HS-5 (cell line): Measurements from ENCODE around the gene SCD.
"Not testable (repeated sequence)": the region's sequence is repeated elsewhere in the genome, so short reads cannot be mapped to it uniquely, and the experiment has no call there.

Experiments
- DNase-seq: peaks from one replicate; pipeline ENCODE4 v3.0.0-alpha.2; 2012; ENCODE audit warnings: low read depth

Gene SCD

DNA sequence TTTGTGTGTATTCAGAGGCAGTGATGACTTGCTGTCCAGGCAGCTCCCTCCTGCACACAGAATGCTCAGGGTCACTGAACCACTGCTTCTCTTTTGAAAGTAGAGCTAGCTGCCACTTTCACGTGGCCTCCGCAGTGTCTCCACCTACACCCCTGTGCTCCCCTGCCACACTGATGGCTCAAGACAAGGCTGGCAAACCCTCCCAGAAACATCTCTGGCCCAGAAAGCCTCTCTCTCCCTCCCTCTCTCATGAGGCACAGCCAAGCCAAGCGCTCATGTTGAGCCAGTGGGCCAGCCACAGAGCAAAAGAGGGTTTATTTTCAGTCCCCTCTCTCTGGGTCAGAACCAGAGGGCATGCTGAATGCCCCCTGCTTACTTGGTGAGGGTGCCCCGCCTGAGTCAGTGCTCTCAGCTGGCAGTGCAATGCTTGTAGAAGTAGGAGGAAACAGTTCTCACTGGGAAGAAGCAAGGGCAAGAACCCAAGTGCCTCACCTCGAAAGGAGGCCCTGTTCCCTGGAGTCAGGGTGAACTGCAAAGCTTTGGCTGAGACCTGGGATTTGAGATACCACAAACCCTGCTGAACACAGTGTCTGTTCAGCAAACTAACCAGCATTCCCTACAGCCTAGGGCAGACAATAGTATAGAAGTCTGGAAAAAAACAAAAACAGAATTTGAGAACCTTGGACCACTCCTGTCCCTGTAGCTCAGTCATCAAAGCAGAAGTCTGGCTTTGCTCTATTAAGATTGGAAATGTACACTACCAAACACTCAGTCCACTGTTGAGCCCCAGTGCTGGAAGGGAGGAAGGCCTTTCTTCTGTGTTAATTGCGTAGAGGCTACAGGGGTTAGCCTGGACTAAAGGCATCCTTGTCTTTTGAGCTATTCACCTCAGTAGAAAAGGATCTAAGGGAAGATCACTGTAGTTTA is 15.8 kb downstream of the SCD start:
- DNase-seq, result no peak

DNA sequence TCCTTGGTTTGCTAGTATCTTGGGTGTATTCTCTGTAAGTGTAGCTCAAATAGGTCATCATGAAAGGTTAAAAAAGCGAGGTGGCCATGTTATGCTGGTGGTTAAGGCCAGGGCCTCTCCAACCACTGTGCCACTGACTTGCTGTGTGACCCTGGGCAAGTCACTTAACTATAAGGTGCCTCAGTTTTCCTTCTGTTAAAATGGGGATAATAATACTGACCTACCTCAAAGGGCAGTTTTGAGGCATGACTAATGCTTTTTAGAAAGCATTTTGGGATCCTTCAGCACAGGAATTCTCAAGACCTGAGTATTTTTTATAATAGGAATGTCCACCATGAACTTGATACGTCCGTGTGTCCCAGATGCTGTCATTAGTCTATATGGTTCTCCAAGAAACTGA is 17.1 kb downstream of the SCD start:
- DNase-seq, result no peak

DNA sequence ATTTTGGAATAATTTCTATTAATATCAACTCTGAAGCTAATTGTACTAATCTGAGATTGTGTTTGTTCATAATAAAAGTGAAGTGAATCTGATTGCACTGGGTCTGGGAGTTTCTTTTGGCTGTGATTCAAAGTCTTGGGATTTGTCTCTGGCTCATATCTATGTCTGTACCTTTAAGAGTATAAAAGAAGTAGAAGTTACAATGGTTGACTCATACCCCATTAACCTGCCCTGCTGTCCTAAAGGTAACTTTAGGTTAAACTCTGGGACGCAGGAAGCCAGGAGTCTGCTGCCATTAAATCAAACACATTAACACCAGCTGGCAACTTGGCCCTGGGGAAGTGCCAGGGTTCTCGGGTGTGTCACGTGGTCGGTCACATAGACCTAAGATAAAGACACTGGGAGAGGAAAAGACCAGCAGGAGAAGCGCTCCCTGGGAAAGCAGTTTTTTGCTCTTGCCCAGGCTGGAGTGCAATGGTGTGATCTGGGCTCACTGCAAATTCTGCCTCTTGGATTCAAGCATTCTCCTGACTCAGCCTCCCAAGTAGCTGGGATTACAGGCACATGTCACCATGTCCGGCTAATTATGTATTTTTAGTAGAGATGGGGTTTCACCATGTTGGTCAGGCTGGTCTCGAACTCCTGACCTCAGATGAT is 17.8 kb downstream of the SCD start:
- no peak for DNase-seq

GRCh38 chr10:100368721-100369120 is 21.7 kb downstream of the SCD start:
- DNase-seq, result no peak

- DNase-seq, result no peak
These were observed 23.9 kb downstream of the SCD start for GRCh38 chr10:100370714-100371481.

GRCh38 chr10:100371482-100372027 is 24.5 kb downstream of the SCD start:
- DNase-seq, result no peak

DNA sequence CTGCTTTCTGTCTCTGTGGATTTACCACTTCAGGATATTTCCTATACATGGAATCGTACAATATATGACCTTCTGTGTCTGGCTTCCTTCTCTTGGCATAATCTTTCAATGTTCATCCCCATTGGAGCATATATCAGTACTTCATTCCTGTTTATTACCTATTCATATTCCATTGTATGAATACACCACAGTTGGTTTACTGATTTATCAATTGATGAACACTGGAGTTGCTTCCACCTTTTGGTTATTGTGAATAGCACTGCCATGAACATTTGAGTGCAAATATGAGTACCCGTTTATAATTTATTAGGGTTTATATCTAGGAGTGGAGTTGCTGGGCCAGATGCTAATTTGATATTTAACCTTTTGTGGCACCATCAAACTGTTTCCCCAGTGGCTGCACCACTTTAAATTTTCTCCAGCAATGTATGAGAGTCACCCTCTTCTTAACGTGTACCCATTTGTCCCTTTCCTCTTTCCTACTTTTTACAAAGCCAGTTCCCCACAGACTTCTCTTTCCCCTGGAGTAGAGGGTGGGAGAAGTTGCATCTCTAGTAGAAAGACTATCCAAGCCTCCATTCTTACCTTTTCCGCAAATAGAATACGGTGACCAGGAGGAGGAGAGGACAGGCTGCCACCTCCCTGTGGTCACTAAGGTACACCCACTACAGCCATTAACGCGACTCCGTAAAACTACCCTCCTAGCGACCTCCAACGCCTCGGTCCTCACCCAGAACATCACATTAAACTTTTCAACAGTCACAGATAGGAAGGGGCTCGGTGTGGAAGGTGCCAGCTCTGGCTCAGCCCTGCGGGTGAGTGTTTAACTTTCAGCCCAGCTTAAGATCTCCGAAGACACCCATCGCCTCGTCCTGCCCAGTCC is 25.6 kb downstream of the SCD start:
- DNase-seq, result no peak

DNA sequence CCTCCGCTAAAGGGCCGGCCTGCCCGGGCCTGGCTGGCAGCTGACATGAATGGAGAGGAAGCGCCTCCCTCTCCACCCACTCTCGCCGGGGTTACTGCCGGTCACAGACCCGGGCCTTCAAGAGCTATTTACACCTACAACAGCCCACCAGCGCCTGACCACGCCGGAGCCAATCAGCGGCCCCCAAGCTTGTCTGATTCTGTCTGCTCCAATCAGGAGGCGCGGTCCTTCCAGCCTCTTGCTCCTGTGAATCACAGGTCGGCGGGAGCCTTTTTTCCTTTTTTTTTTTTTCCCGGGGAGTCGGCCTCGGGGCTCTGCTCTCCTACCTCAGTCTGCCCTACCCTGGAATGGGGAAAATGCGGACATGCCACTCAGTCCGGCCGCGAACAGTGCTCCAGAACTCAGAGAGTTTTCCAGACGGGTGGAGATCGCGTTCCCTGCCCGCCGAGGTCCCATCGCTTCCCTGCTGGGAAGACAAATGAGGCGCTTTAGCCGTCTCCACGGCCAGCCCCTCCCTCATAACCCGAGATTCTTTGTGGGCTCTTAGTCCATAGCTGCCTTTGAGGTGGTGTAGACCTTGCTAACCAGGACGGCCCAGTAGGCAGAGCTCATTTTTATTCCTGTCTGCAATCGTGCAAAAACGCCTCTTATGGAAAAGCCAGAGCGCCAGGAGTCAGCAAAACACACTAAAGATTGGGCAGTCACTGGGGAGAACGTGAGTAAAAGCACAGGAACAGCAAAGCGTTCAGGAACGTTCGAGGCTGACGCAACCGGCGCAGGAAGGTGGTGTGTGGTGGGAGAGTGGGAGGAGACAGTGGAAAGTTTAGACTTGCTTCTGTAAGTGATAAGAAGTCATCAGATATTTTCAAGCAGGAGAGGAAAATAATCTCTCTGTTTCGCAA is 26.5 kb downstream of the SCD start:
- peak; percentile 95 for DNase-seq

- no peak for DNase-seq
These were observed 27.2 kb downstream of the SCD start for GRCh38 chr10:100374200-100374655.

- not testable (repeated sequence) for DNase-seq
These were observed 27.8 kb downstream of the SCD start for GRCh38 chr10:100374677-100375353.

GRCh38 chr10:100376656-100377055 is 29.6 kb downstream of the SCD start:
- not testable (repeated sequence) for DNase-seq

DNA sequence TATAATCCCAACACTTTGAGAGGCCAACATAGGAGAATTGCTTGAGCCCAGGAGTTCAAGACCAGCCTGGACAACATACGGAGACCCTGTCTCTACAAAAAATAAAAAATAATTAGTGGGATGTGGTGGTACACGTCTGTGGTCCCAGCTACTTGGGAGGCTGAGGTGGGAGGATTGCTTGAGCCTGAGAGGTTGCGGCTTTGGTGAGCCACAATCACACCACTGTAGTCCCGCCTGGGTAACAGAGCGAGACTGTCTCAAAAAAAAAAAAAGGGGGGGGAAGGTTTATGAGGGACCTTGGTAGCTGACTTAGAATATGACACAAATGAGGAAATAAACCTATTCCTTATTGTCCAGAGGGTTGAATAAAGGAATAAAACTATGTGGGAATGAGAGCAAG is 30.8 kb downstream of the SCD start:
- DNase-seq, result no peak

DNA sequence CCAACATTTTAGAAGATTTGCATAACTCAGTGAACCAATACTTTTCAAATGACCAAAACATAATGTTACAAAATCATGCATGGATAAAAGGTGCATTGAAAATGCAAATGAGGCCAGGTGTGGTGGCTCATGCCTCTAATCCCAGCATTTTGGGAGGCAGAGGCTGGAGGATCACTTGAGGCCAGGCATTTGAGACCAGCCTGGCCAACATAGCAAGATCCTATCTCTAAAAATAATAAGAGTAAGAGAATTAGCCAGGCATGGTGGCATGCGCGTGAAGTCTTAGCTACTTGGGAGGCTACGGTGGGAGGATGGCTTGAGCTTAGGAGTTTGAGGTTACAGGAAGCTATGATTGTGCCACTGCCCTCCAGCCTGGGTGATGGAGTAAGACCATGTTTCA is 33.4 kb downstream of the SCD start:
- DNase-seq, result no peak

DNA sequence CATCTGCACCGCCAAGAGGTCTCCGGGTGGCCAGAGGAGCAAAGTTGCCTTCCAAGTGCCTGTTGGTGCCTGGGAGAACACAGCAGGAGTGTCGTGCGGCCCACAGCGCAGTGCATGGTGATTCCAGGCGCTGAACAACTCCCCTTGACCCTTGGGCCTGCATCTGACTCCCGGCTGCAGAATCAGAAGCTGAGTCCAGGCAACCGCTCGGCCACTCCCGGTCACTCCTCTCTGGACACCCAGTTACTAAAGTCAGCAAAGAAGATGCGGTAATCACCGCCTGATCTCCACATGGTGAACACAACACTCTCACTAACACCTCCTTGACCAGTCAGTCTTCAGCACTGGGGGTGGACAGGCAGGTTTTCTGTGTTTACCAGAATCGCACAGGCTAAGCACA is 35.5 kb downstream of the SCD start:
- DNase-seq, result no peak

DNA sequence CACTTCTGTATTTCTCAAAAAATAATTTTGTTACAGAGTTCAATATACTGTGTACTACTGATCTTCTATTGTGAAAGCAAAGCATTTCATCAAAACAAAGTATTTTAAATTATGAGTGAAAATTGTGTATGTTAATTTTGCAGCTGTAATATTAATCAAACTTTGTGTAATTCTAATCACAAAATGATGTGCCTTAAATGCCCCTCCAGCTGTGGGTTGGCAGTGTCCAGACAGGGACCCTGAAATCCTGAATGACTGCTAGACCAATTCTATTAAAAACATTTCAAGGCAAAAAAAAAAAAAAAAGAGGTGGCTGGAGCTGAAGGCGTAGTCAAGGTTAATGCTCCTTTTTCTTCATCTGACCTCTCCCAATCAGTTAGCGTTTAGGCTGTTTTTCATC is 36.2 kb downstream of the SCD start:
- no peak for DNase-seq

GRCh38 chr10:100391163-100392002 is 44.4 kb downstream of the SCD start:
- no peak for DNase-seq

GRCh38 chr10:100392686-100393003 is 45.6 kb downstream of the SCD start:
- DNase-seq, result no peak

DNA sequence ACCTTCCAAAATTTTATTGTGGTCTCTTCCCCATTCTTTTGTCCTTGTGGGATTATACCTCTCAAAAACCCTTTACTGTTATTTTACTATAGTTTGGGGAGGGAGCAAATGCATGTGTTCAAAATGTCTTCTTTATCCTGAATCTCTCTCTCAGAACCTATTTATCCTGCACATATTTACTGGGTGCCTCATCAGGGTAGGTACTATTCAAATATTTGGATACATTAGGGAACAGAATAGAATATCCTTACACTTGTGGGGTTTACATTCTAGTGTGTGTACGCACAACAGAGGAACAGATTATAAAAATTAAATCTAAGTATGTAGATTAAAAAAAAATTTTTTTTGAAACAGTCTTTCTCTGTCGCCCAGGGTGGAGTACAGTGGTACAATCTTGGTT is 48.6 kb downstream of the SCD start:
- DNase-seq, result no peak

DNA sequence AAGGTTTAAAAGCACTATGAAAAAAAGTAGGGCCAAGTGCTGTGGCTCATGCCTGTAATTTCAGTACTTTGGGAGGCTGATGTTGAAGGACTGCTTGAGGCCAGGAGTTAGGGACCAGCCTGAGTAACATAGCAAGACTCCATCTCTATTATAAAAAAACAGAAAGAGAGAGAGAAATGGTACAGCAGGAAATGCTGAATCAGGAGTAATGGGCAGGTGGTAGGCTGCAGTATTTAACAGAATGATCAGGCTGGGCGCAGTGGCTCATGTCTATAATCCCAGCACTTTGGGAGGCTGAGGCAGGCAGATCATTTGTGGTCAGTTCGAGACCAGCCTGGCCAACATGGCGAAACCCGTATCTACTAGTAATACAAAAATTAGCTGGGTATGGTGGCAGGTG is 49.6 kb downstream of the SCD start:
- no peak for DNase-seq
